ENCODE results near the gene ST7. TPM values are rescaled to one million over a fixed set of nuclear protein-coding genes. Genes with fewer than 3 reads are reported as not detected.

Gene ST7
- total RNA-seq, 1 donor = 19.9 TPM

GRCh38 chr7:117018713-117019112 lies 65.4 kb downstream of the ST7 start:
- no peak overlapping the region for H3K27ac ChIP-seq (ENCODE audit: low read depth, low read length)
- no peak for DNase-seq (ENCODE audit: insufficient read length, low spot score, missing footprints)

DNA sequence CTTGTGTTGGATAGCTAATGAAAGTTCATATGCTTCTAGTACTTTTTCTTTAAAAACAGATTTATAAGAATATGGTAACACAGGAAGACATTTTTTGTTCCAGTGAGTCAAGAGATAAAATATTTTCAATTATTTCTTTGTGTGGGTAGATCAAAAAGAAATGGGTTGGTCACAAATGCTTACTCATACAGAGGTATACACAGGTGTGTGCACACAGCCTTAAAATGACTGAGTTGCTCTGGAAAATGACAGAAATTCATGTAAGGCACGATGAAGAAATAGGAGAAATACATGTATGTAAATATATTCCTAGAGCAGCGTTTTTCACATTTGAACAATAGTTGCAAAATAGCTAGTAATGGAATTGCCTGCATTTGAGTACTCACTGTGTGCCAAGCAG lies 66.0 kb downstream of the ST7 start:
- Histone ChIP-seq H2AFZ (ENCODE audit: low read length) (no peak overlapping the region), H4K20me1 (ENCODE audit: insufficient read depth, low read length) (no peaks in the 10 kb centered on the region), H3K27me3 (ENCODE audit: insufficient read depth, low read length) (no peaks in the 10 kb centered on the region), H3K36me3 (ENCODE audit: insufficient read depth, low read length) (no peaks in the 10 kb centered on the region), H3K79me2 (ENCODE audit: insufficient read depth, low read length) (peaks cover 48% of the 10 kb centered on the region), H3K9me3 (ENCODE audit: low read depth, low read length) (no peaks in the 10 kb centered on the region), H3K27ac (ENCODE audit: low read depth, low read length) (peak overlapping the region; percentile 49), H3K4me1 (ENCODE audit: insufficient read depth, low read length) (peaks cover 8% of the 10 kb centered on the region), H3K4me2 (ENCODE audit: insufficient read depth, low read length) (no peak overlapping the region), H3K4me3 (ENCODE audit: insufficient read depth, low read length) (no peak overlapping the region)
- DNase-seq (ENCODE audit: insufficient read length, low spot score, missing footprints) = no peak
- TF ChIP-seq, protein P1, sequence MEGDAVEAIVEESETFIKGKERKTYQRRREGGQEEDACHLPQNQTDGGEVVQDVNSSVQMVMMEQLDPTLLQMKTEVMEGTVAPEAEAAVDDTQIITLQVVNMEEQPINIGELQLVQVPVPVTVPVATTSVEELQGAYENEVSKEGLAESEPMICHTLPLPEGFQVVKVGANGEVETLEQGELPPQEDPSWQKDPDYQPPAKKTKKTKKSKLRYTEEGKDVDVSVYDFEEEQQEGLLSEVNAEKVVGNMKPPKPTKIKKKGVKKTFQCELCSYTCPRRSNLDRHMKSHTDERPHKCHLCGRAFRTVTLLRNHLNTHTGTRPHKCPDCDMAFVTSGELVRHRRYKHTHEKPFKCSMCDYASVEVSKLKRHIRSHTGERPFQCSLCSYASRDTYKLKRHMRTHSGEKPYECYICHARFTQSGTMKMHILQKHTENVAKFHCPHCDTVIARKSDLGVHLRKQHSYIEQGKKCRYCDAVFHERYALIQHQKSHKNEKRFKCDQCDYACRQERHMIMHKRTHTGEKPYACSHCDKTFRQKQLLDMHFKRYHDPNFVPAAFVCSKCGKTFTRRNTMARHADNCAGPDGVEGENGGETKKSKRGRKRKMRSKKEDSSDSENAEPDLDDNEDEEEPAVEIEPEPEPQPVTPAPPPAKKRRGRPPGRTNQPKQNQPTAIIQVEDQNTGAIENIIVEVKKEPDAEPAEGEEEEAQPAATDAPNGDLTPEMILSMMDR (IDR thresholded peaks at IDR 0.05; ENCODE audit: extremely low read depth, low read depth, low read length) = no peak

More at GRCh38 chr7:117018713-117019112, 65.4 kb downstream of the ST7 start:
- Histone ChIP-seq H2AFZ (ENCODE audit: low read length) (no peak overlapping the region), H3K9me3 (ENCODE audit: low read depth, low read length) (no peaks in the 10 kb centered on the region), H3K4me2 (ENCODE audit: insufficient read depth, low read length) (no peak overlapping the region), H4K20me1 (ENCODE audit: insufficient read depth, low read length) (no peaks in the 10 kb centered on the region), H3K4me1 (ENCODE audit: insufficient read depth, low read length) (peaks cover 13% of the 10 kb centered on the region), H3K4me3 (ENCODE audit: insufficient read depth, low read length) (no peak overlapping the region), H3K79me2 (ENCODE audit: insufficient read depth, low read length) (peaks cover 49% of the 10 kb centered on the region), H3K36me3 (ENCODE audit: insufficient read depth, low read length) (no peaks in the 10 kb centered on the region), H3K27me3 (ENCODE audit: insufficient read depth, low read length) (no peaks in the 10 kb centered on the region)
- TF ChIP-seq, protein P1 (IDR thresholded peaks at IDR 0.05; ENCODE audit: extremely low read depth, low read depth, low read length) = no peak

DNA sequence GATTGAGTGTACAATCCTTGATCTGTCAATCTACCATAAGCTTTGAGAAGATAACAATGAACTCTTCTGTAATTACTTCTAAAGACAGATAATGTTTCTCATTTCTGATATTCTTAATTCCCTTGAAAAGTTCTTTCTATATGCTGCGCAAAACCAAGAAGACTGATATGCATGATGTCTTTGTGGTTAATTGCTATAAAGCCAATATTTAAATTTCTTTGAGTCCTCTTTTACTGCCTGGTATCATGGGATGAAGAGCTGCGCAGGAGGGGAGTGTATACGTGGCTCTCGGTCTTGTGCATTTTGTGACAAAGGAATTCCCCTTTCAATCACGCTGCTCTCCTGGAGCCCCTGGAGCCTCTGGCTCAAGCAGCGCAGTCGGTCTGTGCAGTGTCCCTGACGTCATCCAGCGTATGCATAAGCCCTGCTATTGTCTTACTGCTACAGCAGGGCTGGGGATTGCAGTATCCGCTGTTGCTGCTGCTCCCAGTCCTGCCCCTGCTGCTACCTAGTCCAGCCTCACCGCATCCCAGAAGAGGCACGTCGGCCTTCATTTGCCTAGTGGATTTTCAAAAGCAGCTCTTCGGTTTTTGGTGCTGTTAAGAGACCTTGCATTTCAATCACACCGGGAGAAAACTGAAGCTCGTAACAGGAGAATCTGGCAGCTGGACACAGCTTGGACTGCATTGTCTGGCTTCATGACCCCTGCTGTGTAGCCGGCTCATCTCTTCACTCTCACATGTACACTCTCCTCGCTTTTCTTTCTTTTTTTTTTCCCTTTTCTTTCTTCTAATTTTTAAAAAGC lies 66.7 kb downstream of the ST7 start:
- H3K4me3 ChIP-seq (ENCODE audit: insufficient read depth, low read length) = peak overlapping the region; percentile 45
- H2AFZ ChIP-seq (ENCODE audit: low read length) = peak overlapping the region; percentile 77
- H4K20me1 ChIP-seq (ENCODE audit: insufficient read depth, low read length) = no peaks in the 10 kb centered on the region
- peaks cover 53% of the 10 kb centered on the region for H3K79me2 ChIP-seq (ENCODE audit: insufficient read depth, low read length)
- H3K4me2 ChIP-seq (ENCODE audit: insufficient read depth, low read length) = peak overlapping the region; percentile 71
- H3K36me3 ChIP-seq (ENCODE audit: insufficient read depth, low read length) = no peaks in the 10 kb centered on the region
- DNase-seq (ENCODE audit: insufficient read length, low spot score, missing footprints) = peak; percentile 66
- H3K27ac ChIP-seq (ENCODE audit: low read depth, low read length) = peak overlapping the region; percentile 49
- no peaks in the 10 kb centered on the region for H3K9me3 ChIP-seq (ENCODE audit: low read depth, low read length)
- H3K4me1 ChIP-seq (ENCODE audit: insufficient read depth, low read length) = peaks cover 4% of the 10 kb centered on the region
- no peaks in the 10 kb centered on the region for H3K27me3 ChIP-seq (ENCODE audit: insufficient read depth, low read length)
- TF ChIP-seq, protein P1 (IDR thresholded peaks at IDR 0.05; ENCODE audit: extremely low read depth, low read depth, low read length) = no peak

DNA sequence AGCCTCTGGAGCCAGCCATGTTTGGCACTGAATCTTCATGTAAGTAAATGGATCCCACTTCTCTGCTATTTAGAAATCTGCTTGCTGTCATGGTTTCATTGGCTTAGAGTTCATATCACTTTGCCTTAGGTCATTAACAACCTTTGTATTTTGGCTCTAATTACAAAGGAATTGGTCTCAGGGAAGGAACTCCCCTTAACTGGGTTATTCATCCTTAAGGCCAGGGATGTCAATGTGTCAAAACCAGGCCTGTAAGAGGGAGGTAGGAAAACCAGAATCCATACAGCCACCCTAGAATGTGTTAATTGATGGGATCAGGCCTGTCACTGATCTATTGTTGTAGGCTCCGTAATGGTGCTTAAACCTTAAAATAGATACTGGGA lies 67.3 kb downstream of the ST7 start:
- DNase-seq (ENCODE audit: insufficient read length, low spot score, missing footprints) = no peak
- Histone ChIP-seq H3K4me1 (ENCODE audit: insufficient read depth, low read length) (peaks cover 10% of the 10 kb centered on the region), H3K79me2 (ENCODE audit: insufficient read depth, low read length) (peaks cover 50% of the 10 kb centered on the region), H3K9me3 (ENCODE audit: low read depth, low read length) (no peaks in the 10 kb centered on the region), H2AFZ (ENCODE audit: low read length) (peak overlapping the region; percentile 77), H3K27me3 (ENCODE audit: insufficient read depth, low read length) (no peaks in the 10 kb centered on the region), H3K4me2 (ENCODE audit: insufficient read depth, low read length) (peak overlapping the region; percentile 71), H3K4me3 (ENCODE audit: insufficient read depth, low read length) (peak overlapping the region; percentile 45), H3K36me3 (ENCODE audit: insufficient read depth, low read length) (no peaks in the 10 kb centered on the region), H3K27ac (ENCODE audit: low read depth, low read length) (peak overlapping the region; percentile 49), H4K20me1 (ENCODE audit: insufficient read depth, low read length) (no peaks in the 10 kb centered on the region)
- TF ChIP-seq, protein P1 (IDR thresholded peaks at IDR 0.05; ENCODE audit: extremely low read depth, low read depth, low read length) = no peak

Data from osteoblast (primary cell).